Activated CD8-positive, alpha-beta memory T cell treated with anti-CD3 and anti-CD28 coated beads for 36 hours (primary cell): ENCODE data around the gene CTSH. TPM values are rescaled to one million over a fixed set of nuclear protein-coding genes. Genes with fewer than 3 reads are reported as not detected.
"Not testable (repeated sequence)": the region's sequence is repeated elsewhere in the genome, so short reads cannot be mapped to it uniquely, and the experiment has no call there.

ENCODE experiments used
- CTCF ChIA-PET: fragments of 350-600 bp; sonication (Branson Sonifier 250); formaldehyde crosslinking; loops from one replicate; lab custom pipeline; 2021; ENCODE audit warnings: antibody characterized with exemption; lab: Charles Lee
- POLR2A ChIA-PET: fragments of 350-600 bp; sonication (Branson Sonifier 250); formaldehyde crosslinking; loops from one replicate; lab custom pipeline; 2021; ENCODE audit warnings: antibody characterized with exemption; lab: Charles Lee
- total RNA-seq, 2 experiments: library from RNA; stranded (reverse); gene quantifications; one replicate each; pipeline ENCODE4 v1.2.3, GENCODE V29; 2021

Gene CTSH
- total RNA-seq, 2 experiments from 2014 or later = 7.2 to 7.4 TPM

- ChIA-PET CTCF (no interaction called here), POLR2A (no interaction called here)
These were observed 37.3 kb downstream of the CTSH start for GRCh38 chr15:78907577-78907976.

GRCh38 chr15:78906316-78906620, 38.6 kb downstream of the CTSH start:
- ChIA-PET CTCF (no interaction called here), POLR2A (no interaction called here)

DNA sequence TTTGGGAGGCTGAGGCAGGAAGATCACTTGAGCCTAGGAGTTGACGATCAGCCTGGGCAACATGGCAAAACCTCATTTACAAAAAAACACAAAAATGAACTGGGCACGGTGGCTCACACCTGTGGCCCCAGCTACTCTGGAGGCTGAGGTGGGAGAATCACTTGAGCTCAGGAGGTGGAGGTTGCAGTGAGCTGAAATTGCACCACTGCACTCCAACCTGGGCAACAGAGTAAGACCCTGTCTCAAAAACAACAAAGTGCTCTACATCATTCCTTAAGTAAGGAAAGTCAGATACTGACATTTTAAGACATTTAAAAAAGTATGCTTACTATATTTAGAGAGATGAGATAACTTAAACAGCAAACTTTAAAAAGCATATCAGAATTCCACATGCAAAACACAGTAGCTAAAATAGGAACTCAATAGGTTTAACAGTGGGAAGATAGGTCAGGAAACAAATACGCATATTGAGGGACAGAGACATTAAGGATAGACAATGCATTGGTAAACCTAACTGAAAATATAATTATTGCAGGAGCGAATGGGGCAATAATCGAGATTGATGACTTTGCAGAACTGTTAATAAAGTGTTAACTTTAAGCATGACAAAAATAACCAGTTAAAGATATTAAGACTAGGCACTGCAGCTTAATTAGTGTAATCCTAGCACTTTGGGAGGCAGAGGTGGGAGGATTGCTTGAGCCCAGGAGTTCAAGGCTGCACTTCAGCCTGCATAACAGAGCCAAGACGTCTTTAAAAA, 40.1 kb downstream of the CTSH start:
- CTCF ChIA-PET = interaction anchor here (1.0 kb wide), 1 partner anchor 103 kb away, joined by 4 read pairs; no protein-coding TSS in a partner anchor
- POLR2A ChIA-PET = interaction anchor here (0.6 kb wide), 1 partner anchor 42 kb away, joined by 4 read pairs; no protein-coding TSS in a partner anchor

- CTCF ChIA-PET, POLR2A ChIA-PET: not testable (repeated sequence)
These were observed 42.4 kb downstream of the CTSH start for GRCh38 chr15:78902281-78903032.

- CTCF ChIA-PET = not testable (repeated sequence)
- POLR2A ChIA-PET = interaction anchor here (0.7 kb wide), 1 partner anchor 1044 kb away, joined by 4 read pairs; no protein-coding TSS in a partner anchor
These were observed 43.9 kb downstream of the CTSH start for GRCh38 chr15:78900819-78901533.

DNA sequence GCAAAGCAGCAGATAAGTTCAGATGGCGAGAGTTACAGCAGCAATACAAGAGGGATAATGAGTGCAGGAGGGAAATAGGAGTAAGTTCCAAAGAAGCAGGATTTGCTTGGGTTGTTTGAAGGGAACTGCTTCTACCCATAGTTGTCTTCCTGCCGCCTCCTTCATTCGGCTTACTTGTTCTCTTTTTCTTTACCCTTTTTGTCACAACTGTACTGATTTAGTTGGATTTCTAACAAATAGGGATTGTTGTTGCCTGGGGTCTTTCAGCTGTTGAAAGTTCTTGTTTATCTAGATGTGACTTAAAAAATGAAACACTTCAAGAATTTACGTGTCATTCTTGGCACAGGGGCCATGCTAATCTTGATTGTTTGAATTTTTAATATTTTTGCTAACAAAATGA, 46.3 kb downstream of the CTSH start:
- POLR2A ChIA-PET = no interaction called here
- CTCF ChIA-PET = no interaction called here

DNA sequence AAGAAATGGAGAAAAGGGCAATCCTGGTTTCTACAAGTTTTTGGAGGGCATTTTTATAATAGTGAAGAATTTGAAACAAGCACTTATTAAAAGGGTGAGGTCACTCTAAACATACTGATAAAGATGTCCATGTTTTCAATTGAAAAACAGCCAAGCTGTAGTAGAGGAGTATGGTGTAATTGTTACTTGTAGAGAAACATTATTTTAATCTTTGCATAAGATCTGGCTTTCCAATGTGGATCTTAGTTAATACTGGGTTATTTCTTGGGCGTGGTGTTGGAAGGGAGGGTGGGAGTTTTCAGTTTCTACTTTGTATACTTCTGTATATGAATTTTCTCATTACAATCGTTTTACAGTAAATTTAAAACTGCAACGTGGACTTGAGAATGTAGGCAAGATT, 49.4 kb downstream of the CTSH start:
- ChIA-PET CTCF (no interaction called here), POLR2A (no interaction called here)

DNA sequence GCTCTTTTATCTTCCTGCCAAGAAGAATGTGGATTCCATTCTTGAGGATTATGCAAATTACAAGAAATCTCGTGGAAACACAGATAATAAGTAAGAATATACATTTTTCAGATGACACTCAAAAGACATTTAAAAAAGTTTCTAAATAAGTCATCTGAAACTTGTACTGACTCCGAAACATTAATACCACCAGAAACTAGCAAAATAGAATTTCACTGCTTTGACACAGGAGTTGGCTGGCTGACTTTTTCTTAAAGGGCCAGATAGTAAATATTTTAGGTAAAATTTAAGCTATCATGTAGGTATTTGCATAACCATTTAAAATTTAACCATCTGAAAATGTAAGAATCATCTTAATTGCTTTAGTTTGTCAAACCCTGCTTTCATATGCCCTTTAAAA, 51.3 kb downstream of the CTSH start:
- ChIA-PET POLR2A (no interaction called here), CTCF (no interaction called here)

- CTCF ChIA-PET = no interaction called here
- POLR2A ChIA-PET = no interaction called here
These were observed 55.8 kb downstream of the CTSH start for GRCh38 chr15:78889000-78889399.

GRCh38 chr15:78881681-78882080, 63.2 kb downstream of the CTSH start:
- ChIA-PET CTCF (no interaction called here), POLR2A (interaction anchor here (1.0 kb wide), 1 partner anchor 28 kb away, joined by 3 read pairs; no protein-coding TSS in a partner anchor)

DNA sequence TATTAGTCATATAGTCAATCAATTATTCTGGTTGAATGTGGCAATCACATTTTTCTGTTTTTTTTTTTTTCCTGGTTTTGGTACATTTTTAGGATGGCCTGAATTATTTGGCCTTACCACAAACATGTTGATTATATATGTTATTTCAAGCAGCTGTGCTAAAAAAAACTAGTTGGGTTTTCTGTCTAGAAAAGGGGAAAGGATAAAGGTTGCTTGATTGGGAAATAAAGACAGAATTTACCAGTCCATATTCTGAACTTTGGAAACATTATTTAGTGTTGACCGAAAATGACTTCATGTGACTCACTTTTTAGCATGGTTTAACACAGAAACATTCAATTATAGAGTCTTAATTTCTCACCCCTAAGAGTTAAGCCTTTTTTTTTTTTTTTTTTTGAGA, 64.0 kb downstream of the CTSH start:
- ChIA-PET CTCF (interaction anchor here (0.6 kb wide), 1 partner anchor 458 kb away, joined by 5 read pairs; no protein-coding TSS in a partner anchor), POLR2A (no interaction called here)

DNA sequence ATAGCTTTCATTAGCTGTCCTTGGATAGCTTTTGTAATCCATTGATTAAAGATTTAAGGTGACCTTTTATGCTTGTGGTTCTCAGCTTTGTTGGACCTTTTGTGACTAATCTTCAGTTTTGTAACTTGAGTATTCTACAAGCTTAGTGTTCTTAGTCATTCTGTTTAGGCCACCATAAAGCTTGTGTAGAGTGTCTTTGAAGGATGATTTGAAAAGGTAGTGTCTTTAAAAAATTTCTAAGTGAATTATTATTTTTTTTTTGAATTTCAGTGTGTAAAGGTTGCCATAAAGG, 64.7 kb downstream of the CTSH start:
- ChIA-PET POLR2A (no interaction called here), CTCF (interaction anchor here (0.7 to 1.0 kb wide), 3 partner anchors 11 to 17 kb away, joined by 3 to 4 read pairs (median 4); no protein-coding TSS in a partner anchor)

GRCh38 chr15:78879517-78880241, 65.2 kb downstream of the CTSH start:
- CTCF ChIA-PET = interaction anchor here (0.7 to 1.0 kb wide), 3 partner anchors 11 to 17 kb away, joined by 3 to 4 read pairs (median 4); no protein-coding TSS in a partner anchor
- POLR2A ChIA-PET = no interaction called here

DNA sequence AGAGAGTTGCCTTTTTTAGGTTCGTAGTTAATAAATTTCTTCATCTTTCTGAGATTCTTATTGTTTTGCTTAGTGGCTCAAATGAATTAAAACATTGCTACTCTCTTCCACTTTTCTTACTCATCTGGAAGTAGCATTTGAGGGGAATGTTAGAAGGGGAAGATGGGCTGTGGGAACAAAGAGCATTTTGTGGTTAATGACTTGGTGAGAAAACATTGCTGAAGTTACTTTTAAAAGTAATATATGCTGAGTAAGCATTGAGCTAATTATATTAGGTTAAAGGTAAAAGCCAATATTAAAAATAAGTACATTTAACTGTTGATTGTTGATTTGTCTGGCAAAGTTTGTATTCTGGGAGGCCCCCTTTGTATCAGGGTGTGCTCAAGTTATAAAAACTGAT, 66.5 kb downstream of the CTSH start:
- ChIA-PET POLR2A (no interaction called here), CTCF (no interaction called here)

GRCh38 chr15:78876954-78877353, 67.9 kb downstream of the CTSH start:
- POLR2A ChIA-PET, CTCF ChIA-PET: not testable (repeated sequence)

GRCh38 chr15:78875107-78875914, 69.5 kb downstream of the CTSH start:
- ChIA-PET CTCF (no interaction called here), POLR2A (interaction anchor here (1.8 kb wide), 1 partner anchor 10 kb away, joined by 5 read pairs; no protein-coding TSS in a partner anchor)

DNA sequence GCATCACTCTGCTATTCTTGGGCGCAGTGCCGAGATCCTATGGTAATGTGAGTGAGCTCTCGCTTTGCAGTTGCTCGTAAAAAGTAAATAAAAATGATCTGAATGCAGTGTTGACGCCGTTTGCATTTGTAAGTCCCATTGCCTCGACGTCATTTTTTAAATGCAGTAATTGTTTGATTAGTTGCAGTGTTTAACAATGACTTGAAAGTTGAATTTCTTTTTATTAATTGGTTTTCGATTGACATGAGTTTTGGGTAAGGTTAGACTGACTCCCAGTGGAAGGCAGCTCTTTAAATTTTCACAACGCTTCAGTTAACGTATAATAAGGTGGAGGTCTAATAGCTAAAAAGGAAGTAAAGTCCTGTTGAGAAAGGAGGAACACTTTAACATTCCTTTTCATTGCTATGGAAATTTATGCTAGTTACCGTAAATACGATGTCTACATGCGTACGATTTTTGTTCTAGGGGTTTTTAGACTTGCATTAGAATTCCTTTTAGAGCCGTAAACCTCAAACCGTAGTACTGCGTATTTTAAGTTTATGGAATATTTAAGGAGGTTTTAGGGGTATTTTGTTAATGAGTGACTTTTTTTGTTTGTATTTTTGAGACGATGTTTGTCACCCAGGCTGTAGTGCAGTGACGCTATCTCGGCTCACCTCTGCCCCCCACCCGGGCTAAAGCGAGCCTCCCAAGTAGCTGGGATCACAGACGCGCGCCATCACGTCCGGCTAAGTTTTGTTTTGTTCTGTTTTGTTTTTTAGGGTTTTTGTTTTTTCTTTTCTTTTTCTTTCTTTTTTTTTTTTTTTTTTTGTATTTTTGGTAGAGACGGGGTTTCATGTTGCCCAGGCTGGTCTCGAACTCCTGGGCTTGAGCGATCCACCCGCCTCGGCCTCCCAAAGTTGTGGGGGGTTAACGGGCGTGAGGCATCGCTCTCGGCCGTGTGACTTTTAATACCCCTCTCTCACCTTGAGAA, 70.8 kb downstream of the CTSH start:
- CTCF ChIA-PET = interaction anchor here (1.0 to 1.3 kb wide), 2 partner anchors 14 to 18 kb away, joined by 5 to 6 read pairs; no protein-coding TSS in a partner anchor
- POLR2A ChIA-PET = interaction anchor here (1.8 kb wide), 1 partner anchor 11 kb away, joined by 5 read pairs; no protein-coding TSS in a partner anchor
